ENCODE results near the gene FBXL15.

DNA sequence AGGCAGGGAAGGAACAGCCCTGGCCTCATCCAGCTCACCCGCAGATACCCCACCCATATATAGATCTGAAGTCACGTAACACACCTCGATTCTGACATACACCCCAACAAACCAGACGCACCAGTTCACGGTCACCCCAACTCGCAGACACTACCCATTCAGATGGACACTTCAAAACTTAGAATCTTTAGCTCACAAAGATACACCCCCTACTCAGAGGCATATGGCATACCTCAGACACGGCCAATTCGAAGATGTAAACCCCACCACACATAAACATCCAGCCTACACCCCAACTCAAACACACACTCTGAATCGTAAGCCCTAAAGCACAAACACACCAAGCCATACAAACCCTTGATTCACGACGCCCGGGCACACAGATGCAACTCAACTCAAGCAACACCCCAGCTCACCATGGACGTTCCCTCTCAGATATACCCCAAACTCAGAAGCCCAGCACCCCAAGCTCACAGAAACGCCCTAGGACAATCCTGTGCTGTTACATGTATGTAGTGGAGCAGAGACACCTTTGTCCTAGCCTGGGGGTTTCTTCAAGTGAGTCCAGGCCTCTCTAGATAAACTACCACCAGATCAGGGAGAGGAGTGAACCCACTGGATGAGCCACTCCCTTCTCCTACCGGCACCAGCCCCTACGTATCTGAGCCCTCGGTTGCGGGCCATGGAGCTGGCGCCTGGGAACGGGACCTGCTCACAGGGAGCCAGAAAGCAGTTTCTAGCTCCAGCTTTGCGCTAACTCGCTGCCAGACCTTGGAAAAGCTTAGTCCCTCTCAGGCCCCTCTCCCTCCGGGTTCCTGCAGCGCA is 10.8 kb upstream of the FBXL15 start:
- TF ChIP-seq, protein P1, sequence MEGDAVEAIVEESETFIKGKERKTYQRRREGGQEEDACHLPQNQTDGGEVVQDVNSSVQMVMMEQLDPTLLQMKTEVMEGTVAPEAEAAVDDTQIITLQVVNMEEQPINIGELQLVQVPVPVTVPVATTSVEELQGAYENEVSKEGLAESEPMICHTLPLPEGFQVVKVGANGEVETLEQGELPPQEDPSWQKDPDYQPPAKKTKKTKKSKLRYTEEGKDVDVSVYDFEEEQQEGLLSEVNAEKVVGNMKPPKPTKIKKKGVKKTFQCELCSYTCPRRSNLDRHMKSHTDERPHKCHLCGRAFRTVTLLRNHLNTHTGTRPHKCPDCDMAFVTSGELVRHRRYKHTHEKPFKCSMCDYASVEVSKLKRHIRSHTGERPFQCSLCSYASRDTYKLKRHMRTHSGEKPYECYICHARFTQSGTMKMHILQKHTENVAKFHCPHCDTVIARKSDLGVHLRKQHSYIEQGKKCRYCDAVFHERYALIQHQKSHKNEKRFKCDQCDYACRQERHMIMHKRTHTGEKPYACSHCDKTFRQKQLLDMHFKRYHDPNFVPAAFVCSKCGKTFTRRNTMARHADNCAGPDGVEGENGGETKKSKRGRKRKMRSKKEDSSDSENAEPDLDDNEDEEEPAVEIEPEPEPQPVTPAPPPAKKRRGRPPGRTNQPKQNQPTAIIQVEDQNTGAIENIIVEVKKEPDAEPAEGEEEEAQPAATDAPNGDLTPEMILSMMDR (conservative IDR thresholded peaks at IDR 0.05 in 1 of 2, IDR thresholded peaks at IDR 0.05 in 1 of 2; ENCODE audit: low read depth in 1 of 2, low read length in 2 of 2): no peak
- TF ChIP-seq EZH2 (IDR thresholded peaks at IDR 0.05; ENCODE audit: low read length, missing control alignments): peak; percentile 90
